SIG-M5 (cell line): ENCODE measurements around the gene GHRH.

Experiments used
- DNase-seq: peaks from one replicate; lab custom pipeline; 2025; lab: John Stamatoyannopoulos, UW

The GHRH gene

GRCh38 chr20:37290158-37290810 lies 28.7 kb upstream of the GHRH start:
- DNase-seq = no peak

GRCh38 chr20:37288091-37288490 lies 26.5 kb upstream of the GHRH start:
- DNase-seq = no peak

- DNase-seq = no peak
Observed at GRCh38 chr20:37285664-37286374, 24.2 kb upstream of the GHRH start.

GRCh38 chr20:37284691-37285161 lies 23.1 kb upstream of the GHRH start:
- no peak for DNase-seq

- no peak for DNase-seq
Observed at GRCh38 chr20:37283530-37284195, 22.0 kb upstream of the GHRH start.

- no peak for DNase-seq
Observed at GRCh38 chr20:37282556-37282955, 20.9 kb upstream of the GHRH start.

GRCh38 chr20:37280403-37280802 lies 18.8 kb upstream of the GHRH start:
- DNase-seq = no peak

- no peak for DNase-seq
Observed at GRCh38 chr20:37279820-37280219, 18.2 kb upstream of the GHRH start.

GRCh38 chr20:37278966-37279590 lies 17.5 kb upstream of the GHRH start:
- no peak for DNase-seq

GRCh38 chr20:37277253-37277593 lies 15.6 kb upstream of the GHRH start:
- DNase-seq = no peak

GRCh38 chr20:37276494-37277252 lies 15.1 kb upstream of the GHRH start:
- DNase-seq = no peak

GRCh38 chr20:37274851-37275524 lies 13.4 kb upstream of the GHRH start:
- DNase-seq = peak; percentile 85

GRCh38 chr20:37273988-37274387 lies 12.4 kb upstream of the GHRH start:
- no peak for DNase-seq

- DNase-seq = no peak
Observed at GRCh38 chr20:37271421-37271768, 9.8 kb upstream of the GHRH start.

- DNase-seq = peak; percentile 69
Observed at GRCh38 chr20:37270576-37271420, 9.2 kb upstream of the GHRH start.

- no peak for DNase-seq
Observed at GRCh38 chr20:37267667-37268313, 6.2 kb upstream of the GHRH start.

GRCh38 chr20:37266940-37267666 lies 5.5 kb upstream of the GHRH start:
- no peak for DNase-seq

GRCh38 chr20:37265152-37265551 lies 3.5 kb upstream of the GHRH start:
- DNase-seq = peak; percentile 90

- no peak for DNase-seq
Observed at GRCh38 chr20:37263686-37264085, 2.1 kb upstream of the GHRH start.
